Bronchial epithelial cell (primary cell): ENCODE measurements around the gene ZNF692. TPM values are rescaled to one million over a fixed set of nuclear protein-coding genes. Genes with fewer than 3 reads are reported as not detected.

ENCODE experiments used
- DNase-seq: peaks from one replicate; pipeline ENCODE4 v3.0.0-alpha.2; 2010; ENCODE audit warnings: low read depth
- FAIRE-seq: peaks from 2 replicates; lab custom pipeline; 2011; peaks lifted over from hg19 to GRCh38; lab: Jason Lieb, UNC
- H3K27me3 ChIP-seq: 2 replicates; pipeline ENCODE4 v1.5.1; 2011; ENCODE audit warnings: low read length; ENCODE audit not compliant: control insufficient read depth, insufficient read depth
- H3K36me3 ChIP-seq: 2 replicates; pipeline ENCODE4 v1.5.1; 2011; ENCODE audit warnings: low read length; ENCODE audit not compliant: control insufficient read depth, insufficient read depth
- H3K4me3 ChIP-seq: 2 replicates; pipeline ENCODE4 v1.5.1; 2011; ENCODE audit warnings: mild to moderate bottlenecking, low read depth, low read length, control low read depth
- total RNA-seq: library from RNA; depleted of rRNA; stranded (reverse); fragments of >200 nt; gene quantifications from 2 replicates; pipeline ENCODE4 v1.2.1, GENCODE V29; 2014
- TF ChIP-seq, protein P1 (sequence below): IDR thresholded peaks from 2 replicates; pipeline ENCODE4 v1.5.1; 2011; ENCODE audit warnings: mild to moderate bottlenecking, moderate library complexity, low read length, control low read depth, inconsistent platforms; ENCODE audit not compliant: insufficient read depth, severe bottlenecking

The ZNF692 gene
- total RNA-seq, 1 donor from 2014 or later, result 19.7 TPM

DNA sequence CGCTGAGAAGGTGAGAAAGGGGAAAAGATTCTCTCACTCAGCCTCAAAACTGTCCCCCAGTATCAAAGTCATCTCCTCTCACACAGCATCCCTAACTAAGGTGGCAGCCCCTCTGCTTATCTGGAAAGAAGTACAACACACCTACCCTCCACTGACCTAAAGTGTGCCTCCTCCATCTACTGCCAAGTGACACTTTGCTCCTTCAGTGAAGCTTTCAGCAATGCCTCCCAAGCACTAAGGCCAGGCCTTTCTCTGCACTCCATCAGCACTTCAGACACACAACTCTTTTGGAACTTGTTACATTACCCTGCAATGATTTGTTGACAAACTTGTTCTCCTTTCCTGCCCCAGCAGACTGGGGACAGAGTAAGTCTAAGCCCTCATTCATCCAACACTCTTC, 34.6 kb downstream of the ZNF692 start:
- TF ChIP-seq, protein P1, sequence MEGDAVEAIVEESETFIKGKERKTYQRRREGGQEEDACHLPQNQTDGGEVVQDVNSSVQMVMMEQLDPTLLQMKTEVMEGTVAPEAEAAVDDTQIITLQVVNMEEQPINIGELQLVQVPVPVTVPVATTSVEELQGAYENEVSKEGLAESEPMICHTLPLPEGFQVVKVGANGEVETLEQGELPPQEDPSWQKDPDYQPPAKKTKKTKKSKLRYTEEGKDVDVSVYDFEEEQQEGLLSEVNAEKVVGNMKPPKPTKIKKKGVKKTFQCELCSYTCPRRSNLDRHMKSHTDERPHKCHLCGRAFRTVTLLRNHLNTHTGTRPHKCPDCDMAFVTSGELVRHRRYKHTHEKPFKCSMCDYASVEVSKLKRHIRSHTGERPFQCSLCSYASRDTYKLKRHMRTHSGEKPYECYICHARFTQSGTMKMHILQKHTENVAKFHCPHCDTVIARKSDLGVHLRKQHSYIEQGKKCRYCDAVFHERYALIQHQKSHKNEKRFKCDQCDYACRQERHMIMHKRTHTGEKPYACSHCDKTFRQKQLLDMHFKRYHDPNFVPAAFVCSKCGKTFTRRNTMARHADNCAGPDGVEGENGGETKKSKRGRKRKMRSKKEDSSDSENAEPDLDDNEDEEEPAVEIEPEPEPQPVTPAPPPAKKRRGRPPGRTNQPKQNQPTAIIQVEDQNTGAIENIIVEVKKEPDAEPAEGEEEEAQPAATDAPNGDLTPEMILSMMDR, result no peak
- Histone ChIP-seq H3K4me3 (no peak overlapping the region), H3K36me3 (peaks cover 12% of the 10 kb centered on the region), H3K27me3 (no peaks in the 10 kb centered on the region)
- DNase-seq (no peak), FAIRE-seq (no peak)

DNA sequence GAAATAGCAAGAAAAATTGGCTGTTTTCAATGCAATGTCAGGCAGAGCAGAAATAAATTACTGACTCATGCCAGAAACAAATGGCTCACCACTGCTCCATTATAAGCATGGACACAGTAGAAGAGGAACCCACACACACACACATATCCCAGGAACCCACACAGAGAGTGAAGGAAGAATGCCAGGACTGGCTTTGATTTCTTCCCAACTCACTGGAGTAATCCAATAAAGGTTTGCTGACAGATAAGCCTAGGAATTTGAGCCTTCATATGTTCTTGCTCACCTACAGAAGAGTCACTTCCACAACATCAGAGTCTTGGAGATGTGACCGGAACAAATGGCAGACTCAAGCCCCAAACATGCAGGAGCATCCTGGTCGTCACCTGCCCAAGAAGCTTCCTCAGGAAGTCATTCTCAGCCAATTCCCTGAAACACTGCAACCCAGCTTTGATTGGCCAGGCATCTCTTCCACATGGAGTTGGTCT, 35.3 kb downstream of the ZNF692 start:
- TF ChIP-seq, protein P1, result no peak
- H3K4me3 ChIP-seq, result no peak overlapping the region
- no peak for FAIRE-seq

DNA sequence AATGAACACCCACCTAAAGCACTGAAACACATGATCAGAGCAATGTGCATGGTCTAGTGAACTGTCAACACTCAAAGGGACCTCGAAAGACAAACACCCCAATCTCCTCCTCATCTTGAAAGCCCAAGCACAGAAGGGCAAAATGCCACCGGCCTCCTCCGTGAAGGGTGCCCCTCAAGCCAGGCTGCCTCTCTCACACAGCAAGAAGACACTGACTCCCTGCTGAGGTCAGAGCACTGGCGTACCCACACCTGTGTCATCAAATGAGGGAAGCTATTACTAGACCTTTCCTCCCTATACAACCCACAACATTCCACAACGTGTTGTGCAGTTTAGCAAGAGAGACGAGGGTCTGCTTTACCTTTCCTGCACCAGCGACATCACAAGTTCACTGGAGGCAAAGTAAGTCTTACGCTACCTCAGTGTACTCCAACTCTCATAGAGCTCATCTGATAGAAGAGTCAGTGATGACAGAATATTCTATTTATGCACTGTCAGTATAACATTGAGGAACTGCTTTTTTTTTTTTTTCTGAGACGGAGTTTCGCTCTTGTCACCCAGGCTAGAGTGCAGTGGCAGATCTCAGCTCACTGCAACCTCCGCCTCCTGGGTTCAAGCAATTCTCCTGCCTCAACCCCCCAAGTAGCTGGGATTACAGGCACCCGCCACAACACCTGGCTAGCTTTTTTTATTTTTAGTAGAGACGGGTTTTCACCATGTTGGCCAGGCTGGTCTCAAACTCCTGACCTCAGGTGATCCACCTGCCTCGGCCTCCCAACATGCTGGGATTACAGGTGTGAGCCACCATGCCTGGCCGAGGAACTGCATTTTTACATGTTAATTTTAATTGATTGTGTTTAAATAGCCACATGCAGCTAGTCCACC, 36.5 kb downstream of the ZNF692 start:
- Histone ChIP-seq H3K4me3 (no peak overlapping the region), H3K36me3 (peaks cover 12% of the 10 kb centered on the region), H3K27me3 (no peaks in the 10 kb centered on the region)
- FAIRE-seq (no peak), DNase-seq (no peak)
- TF ChIP-seq, protein P1, result no peak

More for the DNA sequence above, 35.3 kb downstream of the ZNF692 start:
- peak; percentile 19 for DNase-seq
- Histone ChIP-seq H3K27me3 (no peaks in the 10 kb centered on the region), H3K36me3 (peaks cover 12% of the 10 kb centered on the region)

- Histone ChIP-seq H3K36me3 (peaks cover 12% of the 10 kb centered on the region), H3K27me3 (no peaks in the 10 kb centered on the region), H3K4me3 (no peak overlapping the region)
- FAIRE-seq (no peak), DNase-seq (no peak)
- TF ChIP-seq, protein P1, result no peak
These were observed 37.2 kb downstream of the ZNF692 start for GRCh38 chr1:248821641-248822040.

- DNase-seq, result peak; percentile 30
- TF ChIP-seq, protein P1, result no peak
- Histone ChIP-seq H3K4me3 (no peak overlapping the region), H3K27me3 (no peaks in the 10 kb centered on the region), H3K36me3 (peaks cover 14% of the 10 kb centered on the region)
- FAIRE-seq, result no peak
These were observed 37.8 kb downstream of the ZNF692 start for GRCh38 chr1:248821101-248821500.
